Right cardiac atrium (tissue), 5 donors: ENCODE results near the gene OR52K2. TPM values are rescaled to one million over a fixed set of nuclear protein-coding genes. Genes with fewer than 3 reads are reported as not detected.
"Not testable (repeated sequence)": the region's sequence is repeated elsewhere in the genome, so short reads cannot be mapped to it uniquely, and the experiment has no call there.

Source experiments
- ATAC-seq, 2 donors: fragments of 200-7000 bp; cut with Tn5 transposase; one replicate each; pipeline versions ENCODE4 v1.8.0 to v1.9.1; 2020; ENCODE audit warnings: moderate library complexity in 2 of 2, mild to moderate bottlenecking in 1 of 2
- DNase-seq, 3 donors: peaks; one replicate each; pipeline ENCODE4 v3.0.0-alpha.2; 2020
- H3K27ac ChIP-seq: one replicate; pipeline ENCODE4 v1.5.1; 2013; ENCODE audit warnings: mild to moderate bottlenecking, low read length, control low read depth, moderate library complexity
- H3K27me3 ChIP-seq: one replicate; pipeline ENCODE4 v1.6.1; 2013; ENCODE audit not compliant: control insufficient read depth, insufficient read depth
- H3K4me1 ChIP-seq: one replicate; pipeline ENCODE4 v1.6.1; 2013; ENCODE audit warnings: low read length; ENCODE audit not compliant: control insufficient read depth, insufficient read depth
- H3K4me3 ChIP-seq: one replicate; pipeline ENCODE4 v1.5.1; 2013; ENCODE audit warnings: low read length, control low read depth
- H3K9me3 ChIP-seq: one replicate; pipeline ENCODE4 v1.6.1; 2013; ENCODE audit warnings: low read length; ENCODE audit not compliant: control insufficient read depth
- WGBS: extraction: QIAGEN DNeasy Blood & Tissue Kit; methylation state at CpG from one replicate; pipeline ENCODE4 v1.1.7; 2013; 5-methylcytosine and 5-hydroxymethylcytosine counted together
- intact Hi-C, 4 donors: fragments of 100-400 bp; cut with DNase I; formaldehyde crosslinking; loops; one replicate each; pipeline versions ENCODE4 v1.11.0 to v1.14.0; 2022 to 2023
- long read RNA-seq, 4 donors: library from polyadenylated mRNA; unstranded; transcript quantifications; one replicate each; pipeline ENCODE4 v2.0.0, GENCODE V29; 2020 to 2021
- polyA plus RNA-seq: library from polyadenylated mRNA; stranded (reverse); fragments of 200-250 nt; gene quantifications from one replicate; pipeline ENCODE4 v1.2.3, GENCODE V29; 2013
- total RNA-seq, 4 donors: library from RNA; stranded (reverse); fragmentation: NEBNext Ultra II Directional; extraction: Animal tissue kit (Norgen Biotek cat#: 25700); gene quantifications; one replicate each; pipeline ENCODE4 v1.2.1, GENCODE V29; 2021
- donor health status: healthy with polysubstance abuse.
- donor health status: DM: no; HTN: yes; CAD: no.
- donor health status: DM: no; HTN: no; CAD: no.
- donor health status: DM: no; HTN: yes; CAD: no; lungs with severe emphysema.
- donor health status: DM: yes; HTN: yes; CAD: no.

OR52K2 gene
- total RNA-seq (under 1 TPM in 1 of 4 donors, not detected in 3; 0.29 TPM), polyA plus RNA-seq (not detected)
- long read RNA-seq, donor 1: 0 reads
- long read RNA-seq, donor 2: 0 reads
- long read RNA-seq, donor 3: 0 reads
- long read RNA-seq, donor 4: 0 reads

GRCh38 chr11:4448995-4449394, at the start of gene OR52K2:
TSS of gene OR52K2 (plus strand) at chr11:4449295. CDS start at chr11:4449340, 45 bp downstream.
- Histone ChIP-seq H3K4me1 (no peaks in the 10 kb centered on the region), H3K27me3 (no peaks in the 10 kb centered on the region), H3K27ac (no peak within 1 kb of the TSS), H3K9me3 (no peaks in the 10 kb centered on the region), H3K4me3 (no peak within 1 kb of the TSS)
- ATAC-seq: no peak
- no peak for DNase-seq
- intact Hi-C loops: no loop called here

DNA sequence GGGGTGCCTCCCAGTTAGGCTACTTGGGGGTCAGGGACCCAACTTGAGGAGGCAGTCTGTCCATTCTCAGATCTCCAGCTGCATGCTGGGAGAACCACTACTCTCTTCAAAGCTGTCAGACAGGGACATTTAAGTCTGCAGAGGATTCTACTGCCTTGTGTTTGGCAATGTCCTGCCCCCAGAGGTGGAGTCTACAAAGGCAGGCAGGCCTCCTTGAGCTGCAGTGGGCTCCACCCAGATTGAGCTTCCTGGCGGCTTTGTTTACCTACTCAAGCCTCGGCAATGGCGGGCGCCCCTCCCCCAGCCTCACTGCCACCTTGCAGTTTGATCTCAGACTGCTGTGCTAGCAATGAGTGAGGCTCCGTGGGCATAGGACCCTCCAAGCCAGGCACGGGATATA, 42.9 kb upstream of the OR52K2 start:
- DNase-seq, H3K27ac ChIP-seq, H3K4me1 ChIP-seq, H3K27me3 ChIP-seq, ATAC-seq, H3K9me3 ChIP-seq, intact Hi-C loops, H3K4me3 ChIP-seq: not testable (repeated sequence)
- 85% methylated on average over 6 of the region's 6 CpGs for WGBS

GRCh38 chr11:4416306-4416705, 32.8 kb upstream of the OR52K2 start:
- intact Hi-C loops: no loop called here
- no peak for ATAC-seq
- 37% methylated on average over 1 of the region's 1 CpG for WGBS
- Histone ChIP-seq H3K27me3 (no peaks in the 10 kb centered on the region), H3K4me3 (no peak overlapping the region), H3K4me1 (no peaks in the 10 kb centered on the region), H3K27ac (no peak overlapping the region), H3K9me3 (no peaks in the 10 kb centered on the region)
- no peak for DNase-seq

DNA sequence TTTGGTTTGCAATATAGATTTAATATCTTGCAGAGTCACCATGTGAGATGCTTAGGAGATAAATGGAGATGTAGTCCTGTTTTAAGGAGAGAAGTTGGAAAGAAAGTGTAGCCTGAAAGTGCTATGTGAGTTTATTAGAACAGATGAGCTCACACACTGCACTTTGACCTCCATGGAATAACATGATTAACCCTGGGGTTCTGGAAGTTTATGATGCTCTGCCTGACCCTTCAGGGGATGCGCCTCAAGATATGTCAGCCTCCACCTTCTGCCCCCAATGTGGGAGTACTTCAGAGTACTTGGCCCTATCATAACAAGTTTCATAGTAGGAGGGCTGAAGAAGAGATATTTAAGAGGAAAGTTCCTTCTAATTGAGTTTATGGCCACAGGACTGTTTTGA, 32.3 kb upstream of the OR52K2 start:
- ATAC-seq: no peak
- WGBS: 44% methylated on average over 1 of the region's 1 CpG
- DNase-seq: no peak

DNA sequence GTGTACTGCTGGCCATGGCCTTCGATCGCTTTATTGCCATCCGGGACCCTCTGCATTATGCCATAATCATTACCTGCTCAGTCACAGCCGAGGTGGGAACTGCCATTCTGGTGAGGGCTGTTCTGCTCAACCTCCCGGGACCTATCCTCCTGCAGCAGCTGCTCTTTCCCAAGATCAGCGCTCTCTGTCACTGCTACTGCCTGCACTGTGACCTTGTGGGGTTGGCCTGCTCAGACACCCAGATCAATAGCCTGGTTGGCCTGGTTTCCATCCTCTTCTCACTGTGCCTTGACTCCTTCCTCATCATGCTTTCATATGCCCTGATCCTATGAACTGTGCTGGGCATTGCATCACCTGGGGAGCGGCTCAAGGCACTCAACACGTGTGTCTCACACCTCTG, 30.7 kb upstream of the OR52K2 start:
- intact Hi-C loops: no loop called here
- no peak overlapping the region for H3K4me3 ChIP-seq

More for the DNA sequence above, 32.3 kb upstream of the OR52K2 start:
- no peak overlapping the region for H3K4me3 ChIP-seq
- H3K9me3 ChIP-seq: no peaks in the 10 kb centered on the region
- H3K27me3 ChIP-seq: no peaks in the 10 kb centered on the region
- intact Hi-C loops: no loop called here
- no peaks in the 10 kb centered on the region for H3K4me1 ChIP-seq
- no peak overlapping the region for H3K27ac ChIP-seq

DNA sequence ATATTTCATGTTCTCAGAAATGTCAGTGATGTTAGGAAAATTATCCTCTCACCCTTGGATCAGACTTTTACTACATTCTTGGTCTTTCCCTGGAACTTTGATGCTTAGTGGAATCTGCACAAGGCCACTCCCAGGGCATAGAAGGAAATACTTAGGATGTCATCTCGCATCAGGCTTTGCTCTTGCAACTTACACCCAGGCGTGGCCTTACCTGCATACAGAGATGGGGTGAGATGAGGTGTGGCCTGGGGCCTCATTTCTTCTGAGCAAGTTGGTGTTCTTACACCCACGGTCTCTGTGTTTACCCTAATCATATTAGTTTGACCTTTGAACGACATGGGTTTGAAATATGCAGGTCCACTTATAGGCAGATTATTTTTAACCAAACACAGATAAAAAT, 19.0 kb upstream of the OR52K2 start:
- H3K27me3 ChIP-seq: no peaks in the 10 kb centered on the region
- no peak for ATAC-seq
- DNase-seq: no peak
- intact Hi-C loops: no loop called here
- no peak overlapping the region for H3K4me3 ChIP-seq
- H3K9me3 ChIP-seq: no peaks in the 10 kb centered on the region
- H3K27ac ChIP-seq: no peak overlapping the region
- 59% methylated on average over 4 of the region's 4 CpGs for WGBS
- no peaks in the 10 kb centered on the region for H3K4me1 ChIP-seq

More for the DNA sequence above, 30.7 kb upstream of the OR52K2 start:
- 83% methylated on average over 8 of the region's 8 CpGs for WGBS
- DNase-seq: no peak
- Histone ChIP-seq H3K27me3 (no peaks in the 10 kb centered on the region), H3K4me1 (no peaks in the 10 kb centered on the region), H3K27ac (no peak overlapping the region), H3K9me3 (no peaks in the 10 kb centered on the region)
- no peak for ATAC-seq

- H3K4me1 ChIP-seq: no peaks in the 10 kb centered on the region
- H3K27me3 ChIP-seq: no peaks in the 10 kb centered on the region
- H3K9me3 ChIP-seq: no peaks in the 10 kb centered on the region
- intact Hi-C loops: no loop called here
- no peak overlapping the region for H3K27ac ChIP-seq
- H3K4me3 ChIP-seq: no peak overlapping the region
- WGBS: 54% methylated on average over 2 of the region's 2 CpGs
- DNase-seq (no peak), ATAC-seq (no peak)
These were observed 15.2 kb upstream of the OR52K2 start for GRCh38 chr11:4433856-4434255.

GRCh38 chr11:4436411-4436810, 12.7 kb upstream of the OR52K2 start:
- 78% methylated on average over 1 of the region's 1 CpG for WGBS
- Histone ChIP-seq H3K27me3 (no peaks in the 10 kb centered on the region), H3K9me3 (no peaks in the 10 kb centered on the region), H3K4me1 (no peaks in the 10 kb centered on the region), H3K4me3 (no peak overlapping the region), H3K27ac (no peak overlapping the region)
- intact Hi-C loops: no loop called here
- no peak for DNase-seq
- ATAC-seq: no peak

DNA sequence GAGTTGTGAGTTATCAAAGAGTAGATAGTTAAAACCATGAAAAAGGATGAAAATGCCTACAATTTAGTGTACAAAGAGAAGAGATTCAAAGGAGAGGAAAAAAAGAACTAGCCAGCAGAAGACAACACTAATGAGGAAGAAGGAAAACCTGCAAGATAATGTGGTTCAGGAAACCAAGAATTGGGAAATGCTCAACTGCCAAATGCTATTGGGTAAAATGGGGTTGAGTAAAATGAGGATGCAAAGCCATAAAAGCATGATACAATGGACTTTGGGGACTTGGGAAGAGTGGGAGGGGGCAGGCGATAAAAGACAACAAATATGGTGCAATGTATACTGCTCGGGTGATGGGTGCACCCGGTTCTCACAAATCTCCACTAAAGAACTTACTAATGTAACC, 7.6 kb upstream of the OR52K2 start:
- ATAC-seq (no peak), DNase-seq (no peak)
- H3K27me3 ChIP-seq: no peaks in the 10 kb centered on the region
- intact Hi-C loops: no loop called here
- H3K9me3 ChIP-seq: no peaks in the 10 kb centered on the region
- H3K4me3 ChIP-seq: no peak overlapping the region
- 87% methylated on average over 3 of the region's 3 CpGs for WGBS
- no peak overlapping the region for H3K27ac ChIP-seq
- H3K4me1 ChIP-seq: no peaks in the 10 kb centered on the region

GRCh38 chr11:4443232-4443891, 5.7 kb upstream of the OR52K2 start:
- Histone ChIP-seq H3K9me3 (no peaks in the 10 kb centered on the region), H3K27me3 (no peaks in the 10 kb centered on the region), H3K27ac (no peak overlapping the region), H3K4me1 (no peaks in the 10 kb centered on the region), H3K4me3 (no peak overlapping the region)
- 26% methylated on average over 3 of the region's 3 CpGs for WGBS
- ATAC-seq: peak in 1 of 2 donors; percentile 76
- intact Hi-C loops: no loop called here
- no peak for DNase-seq

- H3K9me3 ChIP-seq: no peaks in the 10 kb centered on the region
- ATAC-seq (no peak), DNase-seq (no peak)
- 81% methylated on average over 3 of the region's 3 CpGs for WGBS
- no peaks in the 10 kb centered on the region for H3K4me1 ChIP-seq
- intact Hi-C loops: no loop called here
- H3K27ac ChIP-seq: no peak overlapping the region
- H3K4me3 ChIP-seq: no peak overlapping the region
- H3K27me3 ChIP-seq: no peaks in the 10 kb centered on the region
These were observed 4.0 kb downstream of the OR52K2 start for GRCh38 chr11:4453118-4453517.

DNA sequence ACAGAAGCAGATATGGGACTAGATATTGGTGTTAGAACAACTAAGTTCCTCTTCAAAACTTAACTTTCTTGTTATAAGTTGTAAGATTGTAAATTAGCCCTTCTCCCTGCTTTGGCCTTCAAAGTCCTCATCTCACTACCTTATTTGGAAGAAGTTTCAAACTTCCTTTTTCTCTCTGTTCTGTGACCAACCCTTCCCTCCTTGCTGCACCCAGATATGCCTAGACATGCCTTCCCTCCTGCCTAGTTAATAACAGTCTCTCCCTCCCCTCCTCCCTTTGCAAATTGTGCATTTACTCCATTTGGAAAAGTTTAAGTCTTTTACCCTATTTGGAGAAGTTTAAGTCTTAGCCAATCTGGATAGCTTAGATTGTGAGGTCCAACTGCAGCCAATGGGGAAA, 4.9 kb downstream of the OR52K2 start:
- H3K4me1 ChIP-seq: no peaks in the 10 kb centered on the region
- no peak overlapping the region for H3K27ac ChIP-seq
- ATAC-seq (no peak), DNase-seq (no peak)
- no peak overlapping the region for H3K4me3 ChIP-seq
- intact Hi-C loops: no loop called here
- no peaks in the 10 kb centered on the region for H3K27me3 ChIP-seq
- H3K9me3 ChIP-seq: no peaks in the 10 kb centered on the region
